Adipocyte (in vitro differentiated cells): ENCODE data around the gene KRTAP5-6.
"Not testable (repeated sequence)": the region's sequence is repeated elsewhere in the genome, so short reads cannot be mapped to it uniquely, and the experiment has no call there.

Experiments used
- DNase-seq: peaks from one replicate; pipeline ENCODE4 v3.0.0-alpha.2; 2015; ENCODE audit warnings: low read depth
- H3K27me3 ChIP-seq: replicated peaks from 2 replicates; pipeline ENCODE4 v1.7.0; 2013; ENCODE audit warnings: mild to moderate bottlenecking, low read length, moderate library complexity; ENCODE audit not compliant: control insufficient read depth, insufficient read depth
- H3K36me3 ChIP-seq: 2 replicates; pipeline ENCODE4 v1.7.0; 2013; ENCODE audit warnings: low read length, mild to moderate bottlenecking, moderate library complexity; ENCODE audit not compliant: control insufficient read depth, insufficient read depth, severe bottlenecking
- H3K4me1 ChIP-seq: 2 replicates; pipeline ENCODE4 v1.7.0; 2013; ENCODE audit warnings: mild to moderate bottlenecking, low read length, moderate library complexity; ENCODE audit not compliant: control insufficient read depth, insufficient read depth
- H3K4me3 ChIP-seq: 2 replicates; pipeline ENCODE4 v1.7.0; 2013; ENCODE audit warnings: mild to moderate bottlenecking, low read length, moderate library complexity
- H3K9ac ChIP-seq: 2 replicates; pipeline ENCODE4 v1.7.0; 2013; ENCODE audit warnings: mild to moderate bottlenecking, low read length, moderate library complexity
- H3K9me3 ChIP-seq: 2 replicates; pipeline ENCODE4 v1.7.0; 2013; ENCODE audit warnings: mild to moderate bottlenecking, low read length, moderate library complexity; ENCODE audit not compliant: control insufficient read depth

KRTAP5-6 gene

GRCh38 chr11:1675536-1676228 lies 21.3 kb upstream of the KRTAP5-6 start:
- Histone ChIP-seq H3K36me3 (no peaks in the 10 kb centered on the region), H3K4me3 (no peak overlapping the region), H3K9ac (no peak overlapping the region), H3K9me3 (peaks cover 21% of the 10 kb centered on the region), H3K4me1 (no peaks in the 10 kb centered on the region), H3K27me3 (peaks cover 74% of the 10 kb centered on the region)
- no peak for DNase-seq

- H3K27me3 ChIP-seq: peaks cover 69% of the 10 kb centered on the region
- H3K9me3 ChIP-seq: peaks cover 21% of the 10 kb centered on the region
- no peak overlapping the region for H3K4me3 ChIP-seq
- H3K9ac ChIP-seq: no peak overlapping the region
- DNase-seq: no peak
- H3K36me3 ChIP-seq: no peaks in the 10 kb centered on the region
- no peaks in the 10 kb centered on the region for H3K4me1 ChIP-seq
Measured at GRCh38 chr11:1676229-1676740, 20.7 kb upstream of the KRTAP5-6 start.

DNA sequence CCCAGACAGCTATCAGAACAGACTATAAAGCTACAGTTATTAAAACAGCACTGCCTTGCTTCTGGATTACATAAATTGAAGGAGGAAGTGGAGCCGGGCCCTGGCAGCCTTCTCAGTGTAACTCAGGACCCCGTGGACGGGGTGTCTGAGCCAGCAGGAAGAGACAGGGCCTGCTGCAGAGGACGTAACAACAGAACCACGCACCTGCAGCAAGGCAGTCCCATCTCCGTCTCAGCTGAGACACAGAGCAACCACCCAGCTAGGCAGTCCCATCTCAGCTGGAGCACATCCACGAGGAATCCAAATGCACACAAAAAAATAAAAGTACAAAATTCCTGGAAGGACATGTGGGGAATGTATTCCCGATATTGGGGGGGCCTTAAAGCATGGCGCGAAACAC lies 17.1 kb upstream of the KRTAP5-6 start:
- Histone ChIP-seq H3K9ac (no peak overlapping the region), H3K4me3 (no peak overlapping the region), H3K27me3 (peaks cover 46% of the 10 kb centered on the region), H3K4me1 (no peaks in the 10 kb centered on the region), H3K9me3 (peaks cover 7% of the 10 kb centered on the region), H3K36me3 (no peaks in the 10 kb centered on the region)
- no peak for DNase-seq

GRCh38 chr11:1682225-1682905 lies 14.6 kb upstream of the KRTAP5-6 start:
- no peak for DNase-seq
- H3K9me3 ChIP-seq: peaks cover 4% of the 10 kb centered on the region
- H3K9ac ChIP-seq: no peak overlapping the region
- no peaks in the 10 kb centered on the region for H3K36me3 ChIP-seq
- peaks cover 21% of the 10 kb centered on the region for H3K27me3 ChIP-seq
- no peaks in the 10 kb centered on the region for H3K4me1 ChIP-seq
- no peak overlapping the region for H3K4me3 ChIP-seq

DNA sequence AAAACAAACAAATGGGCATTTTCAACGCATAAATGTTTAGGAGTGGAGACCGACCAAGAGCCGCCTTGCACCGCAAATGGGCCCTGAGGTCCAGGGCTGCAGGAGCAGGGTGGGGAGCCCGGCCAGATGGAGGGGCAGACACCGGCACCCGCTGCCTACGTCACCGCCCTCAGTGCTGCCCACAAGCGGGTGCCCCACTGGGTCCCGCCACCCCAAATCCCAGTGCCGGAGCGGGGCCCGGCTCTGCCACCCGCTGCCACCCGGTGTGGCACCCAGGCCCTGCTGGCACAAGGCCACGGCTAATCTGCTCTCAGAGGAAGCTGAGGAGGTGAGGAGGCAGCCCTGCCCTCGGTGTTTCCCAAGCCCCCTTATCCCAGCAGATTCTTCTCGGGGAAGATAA lies 13.8 kb upstream of the KRTAP5-6 start:
- not testable (repeated sequence) for DNase-seq, H3K4me3 ChIP-seq, H3K4me1 ChIP-seq

DNA sequence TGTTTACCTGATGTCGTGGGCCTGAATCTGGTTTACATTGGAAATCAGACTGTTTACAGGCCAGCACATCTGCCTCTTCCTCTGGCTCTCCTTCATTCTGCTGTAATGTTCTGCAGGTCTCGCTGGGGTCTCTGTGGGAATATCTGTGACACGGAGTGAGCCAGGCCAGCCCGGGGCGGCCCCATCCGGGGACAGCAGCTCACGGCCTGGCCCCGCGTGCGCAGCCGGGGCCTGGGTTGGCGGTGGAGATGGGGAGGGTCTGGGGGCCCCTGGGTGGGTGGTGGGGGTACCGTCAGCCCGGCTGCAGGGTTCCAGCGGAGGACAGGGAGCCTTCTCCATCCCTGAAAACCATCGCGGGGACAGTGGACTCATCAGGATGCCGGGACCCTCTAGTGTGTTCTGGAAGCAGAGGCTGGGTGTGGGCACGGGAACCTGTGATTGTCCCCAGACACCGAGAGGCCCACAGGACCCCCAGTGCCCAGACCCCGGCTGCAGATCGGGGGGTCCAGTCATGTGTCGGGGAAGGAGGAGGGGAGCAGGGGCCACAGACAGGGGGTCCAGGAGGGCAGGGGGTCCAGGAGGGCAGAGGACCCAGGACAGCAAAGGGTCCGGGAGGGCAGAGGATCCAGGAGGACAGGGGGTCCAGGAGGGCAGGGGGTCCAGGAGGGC lies 13.0 kb upstream of the KRTAP5-6 start:
- H3K27me3 ChIP-seq: peaks cover 15% of the 10 kb centered on the region
- not testable (repeated sequence) for H3K9ac ChIP-seq, H3K4me1 ChIP-seq, DNase-seq, H3K9me3 ChIP-seq, H3K4me3 ChIP-seq, H3K36me3 ChIP-seq

More for the DNA sequence above, 13.8 kb upstream of the KRTAP5-6 start:
- not testable (repeated sequence) for H3K9me3 ChIP-seq, H3K36me3 ChIP-seq, H3K9ac ChIP-seq
- peaks cover 17% of the 10 kb centered on the region for H3K27me3 ChIP-seq

GRCh38 chr11:1684886-1685874 lies 11.8 kb upstream of the KRTAP5-6 start:
- not testable (repeated sequence) for H3K9me3 ChIP-seq, H3K9ac ChIP-seq, H3K4me3 ChIP-seq, H3K36me3 ChIP-seq, H3K4me1 ChIP-seq, DNase-seq
- H3K27me3 ChIP-seq: peaks cover 17% of the 10 kb centered on the region

DNA sequence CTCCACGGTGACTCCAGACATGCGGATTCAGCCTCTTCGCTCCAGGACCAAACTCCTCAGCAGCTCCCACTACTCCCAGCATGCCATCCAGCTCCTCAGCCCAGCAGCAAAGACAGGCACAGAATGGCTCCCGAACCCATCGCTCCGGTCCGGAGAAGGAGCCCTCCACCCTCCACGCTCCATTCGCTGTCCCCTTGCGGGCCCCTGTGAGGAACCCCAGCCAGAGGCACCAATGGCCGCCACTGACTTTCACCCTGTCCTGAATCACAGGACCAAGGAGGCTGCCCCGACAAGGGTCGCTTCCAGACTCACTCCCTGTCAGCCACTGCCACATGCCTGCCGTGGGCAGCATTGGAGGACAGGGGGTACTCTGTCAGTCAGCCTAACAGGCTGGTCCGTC lies 10.8 kb upstream of the KRTAP5-6 start:
- H3K4me3 ChIP-seq, H3K36me3 ChIP-seq, H3K9me3 ChIP-seq, H3K4me1 ChIP-seq, H3K9ac ChIP-seq, DNase-seq: not testable (repeated sequence)
- H3K27me3 ChIP-seq: peaks cover 25% of the 10 kb centered on the region

DNA sequence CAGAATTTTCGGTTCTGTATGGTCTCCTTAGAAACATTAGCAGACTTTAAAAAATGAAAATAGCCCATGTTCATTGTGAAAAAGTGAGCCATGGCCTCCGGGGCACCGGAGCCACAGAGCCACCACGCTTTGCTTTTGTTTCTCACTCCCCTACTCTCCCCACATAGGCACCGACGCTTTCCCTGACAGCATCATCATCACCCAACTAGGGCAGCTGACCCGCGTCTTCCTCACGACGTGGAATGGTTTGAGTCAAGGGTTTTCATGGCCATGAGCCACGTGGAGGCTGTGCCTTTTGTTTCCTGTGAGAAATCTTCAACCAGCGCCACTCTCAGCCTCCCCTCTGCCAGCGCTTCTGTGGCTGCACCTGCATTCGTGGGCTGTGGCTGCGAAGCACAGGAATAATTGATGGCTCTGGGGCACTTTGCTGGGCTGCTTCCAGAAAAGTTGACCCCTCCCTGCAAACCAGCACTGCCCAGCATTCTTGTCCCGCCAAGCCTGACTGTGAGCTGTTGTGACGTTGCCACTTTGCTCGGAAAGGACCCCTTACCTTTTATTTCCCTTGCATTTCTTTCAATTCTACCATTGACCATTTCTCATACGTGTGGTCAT lies 8.6 kb upstream of the KRTAP5-6 start:
- not testable (repeated sequence) for H3K9ac ChIP-seq, H3K9me3 ChIP-seq

DNA sequence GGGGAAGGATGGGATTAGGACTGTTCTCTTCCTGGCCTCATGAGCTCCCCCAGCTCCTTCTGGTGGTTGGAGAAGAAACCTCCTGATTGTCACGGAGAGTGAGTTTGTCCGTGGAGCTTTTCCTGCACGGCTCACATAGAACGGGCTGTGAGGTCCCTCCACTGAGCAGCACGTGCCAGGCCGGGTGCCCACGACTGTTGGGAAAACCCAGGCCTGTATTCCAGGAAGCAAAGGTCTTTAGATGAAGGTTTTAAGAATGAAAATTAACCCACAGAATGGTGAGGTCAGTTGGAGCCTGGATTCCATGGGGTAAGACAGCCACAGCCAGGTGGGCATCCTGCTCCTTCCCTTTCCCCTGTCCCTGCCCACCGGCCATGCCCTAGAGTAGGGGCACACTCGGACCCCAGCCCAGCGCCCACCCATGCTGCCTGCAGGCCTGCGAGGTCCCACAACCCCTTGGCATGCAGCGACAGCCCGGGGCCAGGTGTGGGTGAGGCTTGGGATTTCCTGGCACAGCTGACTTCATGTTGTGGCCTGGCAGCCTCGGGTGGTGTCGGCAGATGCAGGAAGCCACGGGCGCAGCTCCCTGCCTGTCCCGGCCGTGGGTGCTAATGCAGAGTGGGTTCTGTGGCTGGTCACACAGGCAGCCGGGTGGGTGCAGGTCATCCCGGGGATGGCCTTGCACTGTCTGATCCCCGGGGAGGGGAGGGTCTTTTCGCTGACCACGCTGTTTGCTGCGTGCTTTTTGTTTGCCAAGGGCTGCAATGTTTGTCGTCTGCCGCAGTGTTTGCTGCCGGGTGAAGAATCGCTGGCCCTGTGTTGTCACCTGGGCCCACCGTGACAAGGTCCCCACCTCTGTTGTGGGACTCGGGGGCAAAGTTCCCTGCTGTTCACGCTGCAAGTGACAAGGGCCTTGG lies 7.5 kb upstream of the KRTAP5-6 start:
- H3K4me1 ChIP-seq, H3K4me3 ChIP-seq, DNase-seq, H3K9ac ChIP-seq, H3K36me3 ChIP-seq, H3K9me3 ChIP-seq: not testable (repeated sequence)
- H3K27me3 ChIP-seq: peaks cover 35% of the 10 kb centered on the region

More for the DNA sequence above, 8.6 kb upstream of the KRTAP5-6 start:
- H3K36me3 ChIP-seq, H3K4me3 ChIP-seq, DNase-seq, H3K4me1 ChIP-seq: not testable (repeated sequence)
- peaks cover 32% of the 10 kb centered on the region for H3K27me3 ChIP-seq
